Measurements from ENCODE around the gene TNFAIP8L1.
A peak's percentile ranks its signal among the peaks of the same experiment; 100 is the strongest.
"Not testable (repeated sequence)": the region's sequence is repeated elsewhere in the genome, so short reads cannot be mapped to it uniquely, and the experiment has no call there.

The TNFAIP8L1 gene

DNA sequence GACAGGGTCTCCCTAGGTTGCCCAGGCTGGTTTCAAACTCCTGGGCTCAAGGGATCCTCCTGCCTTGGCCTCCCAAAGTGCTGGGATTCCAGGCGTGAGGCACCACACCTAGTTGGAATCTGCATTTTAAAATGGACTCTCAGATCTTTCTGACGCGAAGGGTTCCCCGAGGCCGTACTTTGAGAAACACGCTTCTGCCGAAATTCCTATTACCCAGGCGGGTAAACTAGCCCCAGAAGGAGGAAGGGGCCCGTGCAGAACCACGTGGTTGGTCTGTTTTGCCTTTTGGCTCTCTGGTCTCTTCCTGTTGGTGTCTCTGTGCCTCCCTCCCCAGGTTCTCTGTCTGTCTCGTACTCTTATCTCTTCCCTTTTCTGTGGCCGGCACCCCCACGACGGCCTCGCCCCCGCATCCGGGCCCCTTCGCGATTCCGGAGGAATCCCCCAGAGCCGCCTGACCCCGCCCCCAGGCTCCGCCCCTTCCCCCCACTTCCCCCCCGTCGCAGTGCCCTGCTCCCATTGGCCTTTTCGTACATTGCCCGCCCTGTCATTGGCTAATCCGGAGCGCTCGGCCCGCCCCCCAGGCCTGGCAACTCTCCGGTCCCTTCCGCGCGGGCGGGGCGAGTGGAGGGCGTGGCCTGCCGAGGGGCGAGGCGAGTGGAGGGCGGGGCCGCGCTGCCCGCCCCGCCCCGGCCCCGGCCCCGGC, at the start of gene TNFAIP8L1:
Gene TNFAIP8L1 (plus strand): TSS at position 689 of the 703 bp plus-strand sequence. CDS start 12,354 bp downstream, outside the sequence.
- DNase-seq (ENCODE audit: low read depth in 2 of 2), result peak; percentile 99

- no peak for DNase-seq (ENCODE audit: low read depth in 2 of 2)
Measured at GRCh38 chr19:4589579-4590410, 49.5 kb upstream of the TNFAIP8L1 start.

- DNase-seq (ENCODE audit: low read depth in 2 of 2), result no peak
Measured at GRCh38 chr19:4590559-4590958, 48.8 kb upstream of the TNFAIP8L1 start.

GRCh38 chr19:4591320-4591719, 48.0 kb upstream of the TNFAIP8L1 start:
- no peak for DNase-seq (ENCODE audit: low read depth in 2 of 2)

DNA sequence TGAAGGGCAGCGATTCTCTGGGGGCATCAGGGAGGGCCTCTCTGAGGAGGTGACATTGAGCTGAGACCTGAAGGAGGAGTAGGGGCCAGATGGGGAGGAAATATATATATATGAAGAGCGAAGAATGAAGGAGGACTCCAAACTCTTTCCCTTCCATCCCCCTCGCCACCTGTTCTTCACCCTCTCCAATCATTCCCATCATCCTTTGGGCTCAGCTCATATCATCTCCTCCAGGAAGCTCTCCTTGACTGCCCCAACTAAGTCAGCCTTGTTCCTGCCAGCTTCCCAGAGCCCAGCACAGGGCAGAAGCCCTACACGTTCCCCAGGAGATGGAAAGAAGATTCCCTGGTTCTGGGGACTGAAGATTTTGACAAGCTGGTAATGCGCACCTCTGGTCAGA, 46.9 kb upstream of the TNFAIP8L1 start:
- DNase-seq (ENCODE audit: low read depth in 2 of 2), result no peak

GRCh38 chr19:4593409-4593851, 45.9 kb upstream of the TNFAIP8L1 start:
- no peak for DNase-seq (ENCODE audit: low read depth in 2 of 2)

GRCh38 chr19:4594201-4594600, 45.1 kb upstream of the TNFAIP8L1 start:
- DNase-seq (ENCODE audit: low read depth in 2 of 2), result no peak

GRCh38 chr19:4595158-4595557, 44.2 kb upstream of the TNFAIP8L1 start:
- DNase-seq (ENCODE audit: low read depth in 2 of 2), result not testable (repeated sequence)

- DNase-seq (ENCODE audit: low read depth in 2 of 2), result no peak
Measured at GRCh38 chr19:4596033-4596904, 43.0 kb upstream of the TNFAIP8L1 start.

GRCh38 chr19:4597278-4597974, 41.9 kb upstream of the TNFAIP8L1 start:
- DNase-seq (ENCODE audit: low read depth in 2 of 2), result no peak

DNA sequence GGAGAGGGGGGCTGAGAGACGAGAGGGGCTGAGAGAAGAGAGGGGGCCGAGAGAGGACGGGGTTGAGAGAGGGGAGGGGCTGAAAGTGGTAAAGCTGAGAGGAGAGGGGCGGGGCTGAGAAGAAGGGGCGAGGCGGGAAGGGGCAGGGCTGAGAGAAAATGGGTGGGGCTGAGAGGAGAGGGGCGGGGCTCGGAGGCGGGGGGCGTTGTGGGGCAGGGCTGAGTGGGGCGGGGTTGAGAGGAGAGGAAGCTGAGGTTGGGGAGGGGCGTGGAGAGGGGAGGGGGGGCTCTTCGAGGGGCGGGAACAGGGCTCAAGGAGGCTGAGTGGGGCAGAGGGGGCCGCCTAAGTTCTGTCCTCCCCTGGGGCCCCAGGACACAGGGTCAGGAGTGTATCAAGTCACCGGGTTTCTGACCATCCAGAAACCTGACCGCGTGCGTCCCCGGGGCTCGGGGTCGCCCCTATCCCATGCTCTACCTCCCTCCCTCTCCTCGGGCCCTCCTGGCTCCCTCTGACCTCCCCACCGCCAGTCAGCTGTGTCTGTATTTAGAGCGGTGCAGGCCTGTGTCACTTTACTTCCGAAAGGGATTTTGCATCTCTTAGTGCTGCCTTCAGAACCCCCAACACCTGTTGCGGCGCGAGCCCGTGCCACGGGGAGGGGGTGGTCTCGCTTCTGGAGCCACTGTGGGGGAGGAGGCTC, 41.2 kb upstream of the TNFAIP8L1 start:
- DNase-seq (ENCODE audit: low read depth in 2 of 2), result peak; percentile 23 to 35

DNA sequence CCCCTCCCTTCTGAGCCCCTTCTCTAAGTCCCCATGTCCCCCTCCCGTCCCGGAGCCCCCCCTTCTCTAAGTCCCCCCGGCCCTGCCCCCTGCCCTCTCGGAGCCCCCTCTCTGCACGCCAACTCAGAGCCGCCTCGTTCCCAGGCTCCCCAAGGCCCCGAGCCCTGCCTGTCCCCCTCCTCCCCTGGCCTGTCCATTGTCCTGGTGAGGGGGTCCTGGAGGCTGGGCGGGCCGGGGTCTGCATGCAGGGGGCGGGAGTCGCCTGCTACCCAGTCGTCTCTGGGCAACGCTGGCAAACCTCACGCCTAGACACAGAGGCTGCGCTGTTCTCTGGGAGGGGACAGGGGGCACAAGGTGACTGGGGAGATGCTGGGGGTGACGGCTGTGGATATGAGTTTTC, 40.6 kb upstream of the TNFAIP8L1 start:
- DNase-seq (ENCODE audit: low read depth in 2 of 2), result no peak

DNA sequence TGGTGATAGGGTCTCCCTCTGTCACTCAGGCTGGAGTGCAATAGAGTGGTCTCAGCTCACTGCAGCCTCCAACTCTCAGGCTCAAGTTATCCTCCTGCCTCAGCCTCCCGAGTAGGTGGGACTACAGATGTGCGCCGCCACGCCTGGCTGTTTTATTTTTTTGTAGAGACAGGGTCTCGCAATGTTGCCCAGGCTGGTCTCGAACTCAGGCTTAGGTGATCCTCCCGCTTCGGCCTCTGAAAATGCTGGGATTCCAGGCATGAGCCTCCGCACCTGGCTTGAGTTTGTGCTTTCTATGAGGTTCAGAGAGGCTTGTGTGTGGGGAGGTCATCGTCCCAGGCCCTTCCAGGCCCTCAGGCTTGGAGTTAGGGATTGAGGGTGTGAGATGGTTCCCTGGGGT, 39.2 kb upstream of the TNFAIP8L1 start:
- DNase-seq (ENCODE audit: low read depth in 2 of 2), result no peak

- DNase-seq (ENCODE audit: low read depth in 2 of 2), result no peak
Measured at GRCh38 chr19:4600893-4601292, 38.4 kb upstream of the TNFAIP8L1 start.

- no peak for DNase-seq (ENCODE audit: low read depth in 2 of 2)
Measured at GRCh38 chr19:4602173-4602788, 37.0 kb upstream of the TNFAIP8L1 start.

DNA sequence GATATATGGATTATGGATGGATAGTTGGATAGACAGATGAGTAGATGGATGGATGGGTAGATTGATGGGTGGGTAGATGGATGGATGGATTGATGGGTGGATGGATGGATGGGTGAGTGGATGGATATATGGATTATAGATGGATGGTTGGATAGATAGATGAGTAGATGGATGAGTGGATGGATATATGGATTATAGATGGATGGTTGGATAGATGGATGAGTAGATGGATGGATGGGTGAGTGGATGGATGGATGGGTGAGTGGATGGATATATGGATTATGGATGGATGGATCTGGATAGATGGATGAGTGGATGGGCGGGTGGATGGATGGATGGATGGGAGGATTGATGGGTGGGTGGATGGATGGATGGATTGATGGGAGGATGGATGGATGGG, 36.4 kb upstream of the TNFAIP8L1 start:
- DNase-seq (ENCODE audit: low read depth in 2 of 2), result no peak

GRCh38 chr19:4604912-4605311, 34.4 kb upstream of the TNFAIP8L1 start:
- DNase-seq (ENCODE audit: low read depth in 2 of 2), result no peak

GRCh38 chr19:4606181-4606580, 33.1 kb upstream of the TNFAIP8L1 start:
- no peak for DNase-seq (ENCODE audit: low read depth in 2 of 2)

- DNase-seq (ENCODE audit: low read depth in 2 of 2), result no peak
Measured at GRCh38 chr19:4606921-4607678, 32.2 kb upstream of the TNFAIP8L1 start.

Measured in stimulated activated CD4-positive, alpha-beta T cell treated with anti-CD3 and anti-CD28 coated beads, Interleukin-1b, Interleukin-23, amount 100 ng/mL, for 4 hours (primary cell).